Body of pancreas (tissue), 4 donors: ENCODE measurements around the gene ARHGAP18. TPM values are rescaled to one million over a fixed set of nuclear protein-coding genes. Genes with fewer than 3 reads are reported as not detected.

ENCODE experiments used
- ATAC-seq: fragments of 150-250 bp; one replicate; pipeline ENCODE4 v1.9.1; 2016
- DNase-seq, 4 donors: peaks; one replicate each; pipeline ENCODE4 v3.0.0-alpha.2; 2019
- H3K27ac ChIP-seq, 4 donors: fragments of 200-600 bp; sonication (generic); 1 replicate in 3 of 4; 2 replicates in 1 of 4; pipeline versions ENCODE4 v1.5.1 to v1.6.1; 2016 to 2019; ENCODE audit warnings: mild to moderate bottlenecking in 1 of 4, mixed read lengths in 1 of 4, moderate library complexity in 1 of 4
- H3K27me3 ChIP-seq, 2 donors: fragments of 200-600 bp; sonication (generic); one replicate each; pipeline ENCODE4 v1.6.0; 2016; ENCODE audit warnings: mild to moderate bottlenecking in 1 of 2
- H3K36me3 ChIP-seq, 2 donors: fragments of 200-600 bp; sonication (generic); replicated peaks in 1 of 2; 2 replicates each; pipeline ENCODE4 v1.5.1; 2016; ENCODE audit warnings: low read depth in 2 of 2; ENCODE audit not compliant: insufficient read depth in 1 of 2
- H3K4me1 ChIP-seq: fragments of 200-600 bp; sonication (generic); one replicate; pipeline ENCODE4 v1.6.0; 2016
- H3K4me3 ChIP-seq, 2 donors: fragments of 200-600 bp; sonication (generic); 1 replicate in 1 of 2; 2 replicates in 1 of 2; pipeline ENCODE4 v1.5.1; 2016 to 2019
- H3K9me3 ChIP-seq, 3 donors: fragments of 200-600 bp; sonication (generic); 1 replicate in 2 of 3; 2 replicates in 1 of 3; pipeline ENCODE4 v1.5.1; 2016
- POLR2A ChIP-seq, 3 donors: fragments of 450-650 bp; IDR thresholded peaks; one replicate each; pipeline ENCODE4 v1.6.1; 2016; ENCODE audit warnings: antibody characterized with exemption in 3 of 3, mild to moderate bottlenecking in 2 of 3
- WGBS, 2 donors: methylation state at CpG; one replicate each; pipeline ENCODE4 v1.1.5; 2017; 5-methylcytosine and 5-hydroxymethylcytosine counted together
- intact Hi-C: fragments of 100-400 bp; cut with DNase I; formaldehyde crosslinking; loops from one replicate; pipeline ENCODE4 v1.15.1; 2023
- total RNA-seq, 2 donors: library from RNA; depleted of rRNA; stranded (reverse); fragments of >200 nt; gene quantifications; one replicate each; pipeline ENCODE4 v1.1.0, GENCODE V29; 2016
- TF ChIP-seq, protein P1 (sequence below), 7 experiments: fragments of 450-650 bp in 4 of 7; fragments of 200-600 bp in 3 of 7; sonication (generic) in 3 of 7; IDR thresholded peaks; one replicate each; pipeline ENCODE4 v1.5.1; 2016 to 2019; ENCODE audit warnings: antibody characterized with exemption in 7 of 7

ARHGAP18 gene
- total RNA-seq, 2 donors from 2014 or later = 16.2 to 30.6 TPM

DNA sequence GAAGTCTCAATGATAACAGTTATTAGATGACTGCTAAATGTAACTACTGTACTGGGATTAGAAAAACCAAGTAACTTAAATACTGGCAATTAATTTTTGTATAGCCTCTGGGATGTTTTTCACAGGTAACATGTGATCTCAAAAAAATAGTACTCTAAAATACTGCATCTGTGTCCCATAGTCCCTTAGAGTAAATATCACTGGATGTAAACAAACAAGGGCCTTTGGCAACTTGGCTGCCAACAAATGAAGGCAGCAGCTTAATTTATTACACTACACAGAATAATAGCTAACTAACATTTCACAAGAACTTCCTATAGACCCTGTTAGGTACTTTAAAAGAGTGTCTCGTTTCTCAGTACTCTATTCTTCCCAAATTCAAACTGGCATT, 14.0 kb downstream of the ARHGAP18 start:
- WGBS, 2 donors = 22 to 34% methylated on average over 1 of the region's 1 CpG
- ATAC-seq = no peak
- peaks cover 77% of the 10 kb centered on the region for H3K4me1 ChIP-seq
- H3K27me3 ChIP-seq = no peaks in the 10 kb centered on the region
- no peak for DNase-seq
- no peaks in the 10 kb centered on the region for H3K36me3 ChIP-seq
- TF ChIP-seq, protein P1, sequence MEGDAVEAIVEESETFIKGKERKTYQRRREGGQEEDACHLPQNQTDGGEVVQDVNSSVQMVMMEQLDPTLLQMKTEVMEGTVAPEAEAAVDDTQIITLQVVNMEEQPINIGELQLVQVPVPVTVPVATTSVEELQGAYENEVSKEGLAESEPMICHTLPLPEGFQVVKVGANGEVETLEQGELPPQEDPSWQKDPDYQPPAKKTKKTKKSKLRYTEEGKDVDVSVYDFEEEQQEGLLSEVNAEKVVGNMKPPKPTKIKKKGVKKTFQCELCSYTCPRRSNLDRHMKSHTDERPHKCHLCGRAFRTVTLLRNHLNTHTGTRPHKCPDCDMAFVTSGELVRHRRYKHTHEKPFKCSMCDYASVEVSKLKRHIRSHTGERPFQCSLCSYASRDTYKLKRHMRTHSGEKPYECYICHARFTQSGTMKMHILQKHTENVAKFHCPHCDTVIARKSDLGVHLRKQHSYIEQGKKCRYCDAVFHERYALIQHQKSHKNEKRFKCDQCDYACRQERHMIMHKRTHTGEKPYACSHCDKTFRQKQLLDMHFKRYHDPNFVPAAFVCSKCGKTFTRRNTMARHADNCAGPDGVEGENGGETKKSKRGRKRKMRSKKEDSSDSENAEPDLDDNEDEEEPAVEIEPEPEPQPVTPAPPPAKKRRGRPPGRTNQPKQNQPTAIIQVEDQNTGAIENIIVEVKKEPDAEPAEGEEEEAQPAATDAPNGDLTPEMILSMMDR (IDR thresholded peaks at IDR 0.05) = no peak
- TF ChIP-seq POLR2A (IDR thresholded peaks at IDR 0.05) = no peak
- H3K4me3 ChIP-seq = no peak overlapping the region
- intact Hi-C loops = no loop called here
- peak overlapping the region in 1 of 4 donors; percentile 40 for H3K27ac ChIP-seq
- H3K9me3 ChIP-seq = no peaks in the 10 kb centered on the region

DNA sequence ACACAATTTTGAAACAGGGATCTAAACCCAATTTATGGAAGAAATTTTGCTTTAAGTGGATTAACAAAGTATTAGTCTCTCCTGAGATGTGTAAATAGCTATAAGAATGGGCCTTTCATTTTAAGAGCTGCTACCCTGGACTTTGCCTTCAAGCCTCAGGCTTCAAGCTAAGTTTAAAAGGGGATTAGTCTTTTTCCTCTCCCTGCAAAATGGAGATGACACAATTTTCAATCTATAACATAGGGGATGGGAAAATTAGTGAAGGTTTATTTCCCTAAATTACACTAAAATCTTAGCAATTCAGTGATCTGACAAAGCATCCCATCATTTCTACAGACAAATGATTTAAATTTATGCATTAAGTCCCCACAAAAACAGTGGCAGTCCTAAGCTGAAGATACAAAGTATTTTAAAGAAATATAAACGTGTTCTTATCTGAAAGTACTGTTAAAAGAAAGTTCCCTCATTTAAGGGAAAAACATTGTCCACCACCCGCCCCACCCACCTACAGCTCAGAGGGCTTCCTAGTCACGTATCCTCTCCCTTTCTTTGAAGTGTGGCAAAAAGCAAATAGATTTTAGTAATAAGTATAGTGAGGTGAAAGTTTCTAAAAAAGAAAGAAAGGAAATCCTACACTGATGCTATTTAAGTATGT, 14.5 kb downstream of the ARHGAP18 start:
- DNase-seq = no peak
- no peak for ATAC-seq
- no peak for TF ChIP-seq POLR2A (IDR thresholded peaks at IDR 0.05)
- TF ChIP-seq, protein P1 (IDR thresholded peaks at IDR 0.05) = no peak
- intact Hi-C loops = no loop called here
- H3K36me3 ChIP-seq = no peaks in the 10 kb centered on the region
- H3K4me1 ChIP-seq = peaks cover 74% of the 10 kb centered on the region
- H3K27me3 ChIP-seq = no peaks in the 10 kb centered on the region
- no peaks in the 10 kb centered on the region for H3K9me3 ChIP-seq
- H3K27ac ChIP-seq = peak overlapping the region in 1 of 4 donors; percentile 14
- 36 to 38% methylated on average over 3 of the region's 3 CpGs for WGBS, 2 donors
- no peak overlapping the region for H3K4me3 ChIP-seq

DNA sequence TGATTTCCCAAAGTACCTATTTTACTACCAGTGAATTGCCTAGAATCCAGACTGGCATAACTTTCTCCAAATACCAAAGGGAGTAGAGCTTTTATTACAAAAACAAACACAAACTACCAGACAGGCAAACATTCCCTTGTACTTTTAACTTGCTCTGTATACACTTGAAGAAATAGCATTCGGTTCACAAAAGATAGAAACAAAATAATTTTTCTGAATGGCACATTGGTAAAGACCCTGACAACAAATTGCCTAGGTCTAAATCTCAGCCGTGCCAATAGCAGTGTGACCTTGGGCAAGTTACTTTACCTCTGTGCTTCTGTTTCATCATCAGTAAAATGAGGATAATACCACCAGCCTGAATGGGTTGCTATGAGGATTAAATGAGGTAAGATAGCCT, 15.9 kb downstream of the ARHGAP18 start:
- H3K27me3 ChIP-seq = no peaks in the 10 kb centered on the region
- WGBS, 2 donors = 13 to 24% methylated on average over 2 of the region's 2 CpGs
- intact Hi-C loops = no loop called here

DNA sequence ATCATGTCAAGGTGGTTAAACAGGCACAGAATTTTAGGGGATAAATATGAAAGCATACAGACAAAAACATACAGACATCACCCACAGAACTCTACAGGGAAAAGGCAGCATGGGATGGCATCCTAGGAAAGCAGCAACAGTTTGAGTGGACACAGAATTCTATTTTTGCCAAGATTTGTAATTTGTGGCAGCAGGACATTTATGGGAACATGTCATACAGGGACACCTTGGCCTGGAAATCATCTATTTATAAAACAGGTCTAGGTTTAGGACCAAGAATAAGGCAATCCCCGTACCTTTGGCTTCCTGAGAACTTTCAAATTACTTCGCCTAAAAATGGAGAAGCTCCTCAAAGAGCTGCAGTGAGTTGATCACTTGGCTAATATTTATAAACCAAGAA, 17.5 kb downstream of the ARHGAP18 start:
- Histone ChIP-seq H3K4me3 (no peak overlapping the region), H3K9me3 (no peaks in the 10 kb centered on the region), H3K27me3 (no peaks in the 10 kb centered on the region), H3K36me3 (no peaks in the 10 kb centered on the region), H3K27ac (no peak overlapping the region), H3K4me1 (peaks cover 73% of the 10 kb centered on the region)
- DNase-seq (no peak), ATAC-seq (no peak)
- TF ChIP-seq POLR2A (IDR thresholded peaks at IDR 0.05) = no peak
- TF ChIP-seq, protein P1 (IDR thresholded peaks at IDR 0.05) = no peak
- WGBS, 2 donors = 74 to 92% methylated on average over 2 of the region's 2 CpGs
- intact Hi-C loops = no loop called here

More for the DNA sequence above, 15.9 kb downstream of the ARHGAP18 start:
- ATAC-seq (no peak), DNase-seq (no peak)
- H3K27ac ChIP-seq = peak overlapping the region in 1 of 4 donors; percentile 30
- H3K4me3 ChIP-seq = no peak overlapping the region
- TF ChIP-seq, protein P1 (IDR thresholded peaks at IDR 0.05) = no peak
- no peak for TF ChIP-seq POLR2A (IDR thresholded peaks at IDR 0.05)
- H3K4me1 ChIP-seq = peaks cover 76% of the 10 kb centered on the region
- no peaks in the 10 kb centered on the region for H3K9me3 ChIP-seq
- H3K36me3 ChIP-seq = no peaks in the 10 kb centered on the region

DNA sequence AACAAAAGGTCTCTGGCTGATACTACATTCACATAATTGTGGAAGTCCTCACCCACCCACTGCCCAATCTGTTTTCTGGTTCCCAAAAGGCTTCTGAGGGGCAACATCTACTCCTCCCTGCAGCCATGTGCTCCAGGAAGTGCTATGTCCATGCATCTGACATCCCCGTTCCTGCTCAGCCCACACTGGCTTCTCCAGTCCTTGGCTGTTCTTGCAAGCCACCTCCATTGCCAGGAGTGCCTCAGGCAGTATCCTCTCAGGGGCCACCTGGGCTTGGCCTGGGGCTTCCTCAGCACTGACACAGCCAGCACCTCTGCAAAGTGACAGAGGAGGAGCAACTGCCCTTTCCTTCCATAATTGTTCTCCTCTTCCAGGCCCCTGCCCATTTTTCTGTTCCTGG, 18.3 kb downstream of the ARHGAP18 start:
- intact Hi-C loops = no loop called here
- WGBS, 2 donors = 57 to 62% methylated on average over 1 of the region's 1 CpG
- Histone ChIP-seq H3K27ac (peak overlapping the region in 1 of 4 donors; percentile 10), H3K9me3 (no peaks in the 10 kb centered on the region), H3K36me3 (no peaks in the 10 kb centered on the region), H3K27me3 (no peaks in the 10 kb centered on the region), H3K4me3 (no peak overlapping the region), H3K4me1 (peaks cover 66% of the 10 kb centered on the region)
- no peak for TF ChIP-seq POLR2A (IDR thresholded peaks at IDR 0.05)
- TF ChIP-seq, protein P1 (IDR thresholded peaks at IDR 0.05) = no peak
- ATAC-seq (no peak), DNase-seq (no peak)
